ENCODE measurements around the gene PLXDC2.

The PLXDC2 gene

DNA sequence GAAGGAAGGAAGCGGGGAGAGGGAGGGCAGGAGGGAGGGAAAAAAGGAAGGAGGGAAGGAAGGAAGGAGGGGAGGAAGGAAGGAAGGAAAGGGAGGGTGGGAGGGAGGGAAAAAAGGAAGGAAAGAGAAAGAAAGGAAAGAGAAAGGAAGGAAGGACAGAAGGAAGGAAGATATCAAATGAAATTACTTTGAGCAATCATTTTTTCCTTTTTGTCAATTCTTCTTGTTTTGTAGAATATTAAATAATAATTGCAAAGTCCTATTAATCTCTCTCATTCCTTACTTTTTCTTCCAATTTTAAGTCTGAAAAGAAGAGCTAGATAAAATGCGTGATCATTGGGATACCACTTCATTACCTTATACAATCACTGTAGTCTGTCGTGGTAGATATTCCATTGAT, 117.5 kb downstream of the PLXDC2 start:
- in situ Hi-C loops (cut with HindIII; ENCODE audit: low sequenced_read_pairs) = no loop called here

DNA sequence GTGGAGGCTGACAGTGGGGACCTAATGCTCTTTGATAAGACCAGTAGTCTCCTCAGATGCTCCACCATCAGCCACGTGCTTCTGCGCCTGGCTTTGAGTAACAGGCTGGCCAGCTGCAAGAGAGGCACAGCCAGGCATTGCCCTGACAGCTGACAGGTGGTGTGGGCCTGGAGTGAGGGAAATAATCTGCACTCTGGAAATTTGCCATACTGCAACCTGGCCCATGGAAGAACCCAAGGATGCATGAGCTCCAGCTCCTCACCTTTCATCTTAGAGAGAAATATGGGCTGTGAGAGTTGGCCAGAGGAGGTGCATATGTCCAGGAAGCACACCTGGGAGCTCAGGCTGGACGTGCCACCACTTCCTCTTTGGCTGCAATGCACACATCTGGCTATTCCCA, 118.9 kb downstream of the PLXDC2 start:
- in situ Hi-C loops (cut with HindIII; ENCODE audit: low sequenced_read_pairs) = no loop called here

DNA sequence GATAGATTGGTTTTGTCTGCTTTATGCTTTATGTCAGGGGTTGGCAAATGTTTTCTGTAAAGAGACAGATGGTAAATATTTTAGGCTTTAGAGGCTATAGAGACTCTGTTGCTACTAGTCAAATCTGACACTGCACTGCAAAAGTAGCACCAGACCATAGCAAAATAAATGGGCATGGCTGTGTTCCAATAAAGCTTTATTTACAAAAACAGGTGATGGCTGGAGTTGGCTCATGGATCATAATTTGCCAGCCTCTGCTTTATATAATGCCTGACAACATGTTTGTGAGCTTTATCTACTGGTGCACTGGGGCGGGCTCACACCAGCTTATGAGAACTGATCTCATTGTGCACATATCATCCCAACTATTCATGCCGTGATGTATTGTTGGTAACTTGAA, 120.1 kb downstream of the PLXDC2 start:
- in situ Hi-C loops (cut with HindIII; ENCODE audit: low sequenced_read_pairs) = no loop called here

DNA sequence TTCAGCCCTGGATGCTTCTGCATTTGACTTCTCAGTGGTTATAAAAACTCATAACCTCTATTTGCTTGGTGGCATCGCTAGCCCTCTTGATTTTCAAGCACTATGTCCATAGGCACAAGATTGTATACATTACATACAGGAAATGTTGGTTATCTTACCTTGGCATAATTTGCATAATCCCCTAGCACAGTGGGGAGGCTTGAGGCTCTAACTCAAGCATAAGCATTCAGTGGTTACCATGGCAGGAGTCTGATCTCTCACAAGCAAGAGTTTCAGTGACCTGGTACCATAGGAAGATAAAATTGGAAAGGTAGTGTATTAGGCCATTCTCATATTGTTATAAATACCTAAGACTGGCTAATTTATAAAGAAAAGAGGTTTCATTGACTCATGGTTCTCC, 121.8 kb downstream of the PLXDC2 start:
- in situ Hi-C loops (cut with HindIII; ENCODE audit: low sequenced_read_pairs) = no loop called here

DNA sequence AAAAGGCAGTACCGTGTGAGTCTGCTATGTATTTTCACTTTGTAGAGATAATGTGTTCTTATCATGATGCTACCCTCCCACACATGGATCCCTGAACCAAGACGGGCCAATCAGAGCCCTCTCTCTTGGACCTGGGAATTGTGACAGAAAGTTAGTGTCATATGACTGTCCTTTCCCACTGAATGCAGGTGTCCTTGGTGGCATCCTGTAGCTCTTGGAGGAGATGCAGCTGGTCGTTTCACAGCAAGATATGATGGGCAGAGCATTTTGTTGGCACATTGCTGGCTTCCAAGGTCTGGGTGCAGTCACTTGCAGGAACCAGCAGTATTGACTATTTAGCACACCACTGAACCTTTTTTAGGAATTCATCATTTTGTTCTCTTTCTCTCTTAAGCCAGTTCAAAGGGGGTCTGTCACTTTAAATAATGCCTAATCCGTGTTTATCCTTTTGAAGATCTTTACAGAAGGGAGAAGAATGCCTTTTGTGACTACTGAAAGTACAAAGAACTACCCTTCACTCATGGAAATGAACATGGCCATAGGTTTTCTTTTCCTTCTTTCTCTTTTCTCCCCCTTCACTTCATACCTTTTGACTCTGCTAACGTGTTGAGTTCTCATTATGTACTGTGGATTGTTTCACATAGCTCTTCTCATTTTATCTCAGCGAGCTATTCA, 125.1 kb downstream of the PLXDC2 start:
- in situ Hi-C loops (cut with HindIII; ENCODE audit: low sequenced_read_pairs) = no loop called here

DNA sequence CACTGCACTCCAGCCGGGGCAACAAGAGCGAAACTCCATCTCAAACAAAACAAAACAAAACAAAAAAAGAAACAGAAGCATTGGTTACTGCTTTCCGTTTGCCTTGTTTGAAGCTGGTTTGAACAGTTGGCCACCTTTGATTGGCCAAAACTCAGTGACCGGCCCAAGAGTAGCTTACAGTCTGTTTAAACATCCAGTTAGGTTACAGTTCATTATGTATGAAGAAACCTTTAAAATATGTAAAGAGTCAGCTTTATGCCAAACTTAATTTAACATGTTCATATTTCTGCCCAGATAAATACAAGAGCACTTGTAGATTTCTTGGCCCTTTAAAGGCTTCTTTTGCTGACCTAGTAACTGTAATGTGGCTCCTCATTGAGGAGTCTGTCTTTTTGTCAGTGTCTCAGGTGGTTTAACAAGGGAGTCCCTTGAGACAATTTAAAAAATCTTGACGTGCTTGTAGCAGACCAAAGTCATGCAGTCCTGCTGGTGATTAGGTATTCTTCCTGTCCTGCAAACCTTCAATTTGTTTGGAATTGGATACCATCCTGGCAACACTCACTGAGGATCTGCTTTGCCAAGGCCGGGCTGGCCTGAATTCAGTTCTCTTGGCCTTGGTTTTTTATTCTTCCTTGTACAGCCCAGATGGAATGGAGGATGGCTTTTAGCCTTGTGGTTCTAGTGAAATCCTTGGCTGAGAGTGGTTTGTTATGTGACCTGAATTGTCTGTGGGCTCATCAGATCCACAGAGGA, 128.9 kb downstream of the PLXDC2 start:
- in situ Hi-C loops (cut with HindIII; ENCODE audit: low sequenced_read_pairs) = no loop called here

DNA sequence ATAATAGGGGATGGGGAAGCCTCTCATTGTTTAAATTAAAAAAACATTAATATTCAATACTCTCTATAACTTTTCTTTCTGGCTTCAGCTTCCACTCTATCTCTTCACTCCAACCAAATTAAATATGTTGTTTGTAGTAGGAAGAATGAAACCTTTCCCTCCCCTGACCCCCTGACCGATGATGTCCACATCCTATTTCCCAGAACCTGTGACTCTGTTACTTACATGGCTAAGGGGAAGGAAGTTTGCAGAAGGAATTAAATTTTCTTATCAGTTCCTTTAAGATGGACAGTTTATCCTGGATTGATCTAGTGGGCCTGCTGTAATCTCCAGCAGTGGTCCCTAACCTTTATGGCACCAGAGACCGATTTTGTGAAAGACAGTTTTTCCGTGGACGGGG, 130.0 kb downstream of the PLXDC2 start:
- in situ Hi-C loops (cut with HindIII; ENCODE audit: low sequenced_read_pairs) = no loop called here

DNA sequence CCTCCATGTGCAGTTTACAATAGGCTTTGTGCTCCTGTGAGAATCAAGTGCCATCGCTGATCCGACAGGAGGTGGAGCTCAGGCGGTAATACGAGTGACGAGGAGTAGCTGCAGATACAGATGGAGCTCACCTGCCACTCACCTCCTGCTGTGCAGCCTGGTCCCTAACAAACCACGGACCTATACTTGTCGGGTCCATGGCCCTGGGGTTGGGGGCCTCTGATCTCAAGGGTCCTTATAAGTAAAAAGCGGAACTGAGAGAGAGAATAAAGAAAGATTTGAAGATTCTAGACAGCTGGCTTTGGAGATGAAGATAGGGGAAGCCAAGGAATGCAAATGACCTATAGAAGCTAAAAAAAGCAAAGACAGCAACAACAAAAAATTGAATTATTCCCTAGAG, 130.6 kb downstream of the PLXDC2 start:
- in situ Hi-C loops (cut with HindIII; ENCODE audit: low sequenced_read_pairs) = no loop called here

DNA sequence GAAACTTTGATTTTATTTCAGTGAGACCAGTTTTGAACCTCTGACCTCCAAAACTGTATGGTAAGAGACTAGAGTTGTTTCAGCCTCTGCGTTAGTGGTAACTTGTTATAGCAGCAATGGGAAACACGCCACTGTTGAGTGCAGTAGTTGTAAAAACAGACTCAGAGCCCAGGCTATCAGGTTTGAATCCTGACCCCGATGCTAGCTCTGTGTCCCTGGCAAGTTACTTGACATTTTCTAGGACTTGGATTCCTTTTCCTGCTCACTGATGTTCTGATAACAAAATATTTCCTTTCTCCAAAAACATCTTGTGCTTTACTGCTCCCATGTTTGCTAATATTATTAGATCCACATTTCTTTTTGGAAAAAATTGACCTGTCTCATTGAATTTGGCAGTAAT, 131.0 kb downstream of the PLXDC2 start:
- in situ Hi-C loops (cut with HindIII; ENCODE audit: low sequenced_read_pairs) = no loop called here

DNA sequence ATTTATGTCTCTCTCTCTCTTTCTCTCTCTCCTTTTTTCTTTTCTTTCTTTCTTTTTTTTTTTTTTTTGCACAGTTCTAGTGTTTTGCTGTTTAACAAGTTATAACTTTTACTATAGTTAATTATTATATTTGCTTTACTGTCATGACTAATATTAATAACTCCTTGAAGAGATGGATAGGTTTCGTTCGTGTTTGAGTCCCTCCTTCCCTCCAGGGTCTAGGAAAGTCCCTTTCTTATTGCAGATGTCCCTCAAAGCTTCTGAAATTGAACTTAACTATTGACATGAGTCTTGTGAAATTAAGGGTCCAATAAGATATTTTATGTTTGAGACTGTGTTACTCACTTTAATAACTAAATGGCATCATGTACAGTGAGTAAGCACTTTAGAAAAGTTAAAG, 131.4 kb downstream of the PLXDC2 start:
- in situ Hi-C loops (cut with HindIII; ENCODE audit: low sequenced_read_pairs) = no loop called here

DNA sequence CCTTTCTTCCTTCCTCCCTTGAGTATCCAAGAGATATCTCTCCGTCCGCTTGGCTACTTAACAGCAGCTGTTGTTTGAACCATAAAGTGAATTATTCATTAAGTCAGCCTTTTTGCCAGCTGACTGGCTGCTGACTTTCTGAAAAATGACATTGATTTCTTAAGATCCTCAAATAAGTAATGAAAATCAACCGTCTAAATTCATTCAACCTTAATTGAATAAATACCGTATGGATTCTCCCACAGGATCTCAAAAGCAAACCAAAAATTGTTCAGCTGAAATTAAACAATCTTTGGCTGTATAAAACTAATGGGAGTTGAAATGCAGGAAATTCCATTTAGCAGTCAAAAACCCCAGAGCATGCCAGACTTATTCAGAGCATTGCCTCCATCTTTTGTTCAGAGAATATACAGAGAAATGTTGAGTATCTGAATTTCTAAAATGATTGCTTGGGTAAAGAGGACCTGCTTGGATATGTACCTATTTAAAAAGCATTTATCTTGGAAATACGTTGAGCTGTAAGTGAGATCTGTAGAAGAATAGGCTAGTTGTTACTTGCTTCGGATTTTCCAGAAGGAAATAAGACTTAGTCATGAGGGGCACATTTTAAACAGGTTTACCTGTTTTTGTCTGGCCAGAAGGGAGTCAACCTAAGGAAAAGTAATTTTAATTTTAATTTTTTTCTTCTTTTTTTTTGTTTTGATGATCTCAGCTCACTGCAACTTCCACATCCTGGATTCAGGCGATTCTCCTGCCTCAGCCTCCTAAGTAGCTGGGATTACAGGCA, 136.2 kb downstream of the PLXDC2 start:
- in situ Hi-C loops (cut with HindIII; ENCODE audit: low sequenced_read_pairs) = no loop called here

DNA sequence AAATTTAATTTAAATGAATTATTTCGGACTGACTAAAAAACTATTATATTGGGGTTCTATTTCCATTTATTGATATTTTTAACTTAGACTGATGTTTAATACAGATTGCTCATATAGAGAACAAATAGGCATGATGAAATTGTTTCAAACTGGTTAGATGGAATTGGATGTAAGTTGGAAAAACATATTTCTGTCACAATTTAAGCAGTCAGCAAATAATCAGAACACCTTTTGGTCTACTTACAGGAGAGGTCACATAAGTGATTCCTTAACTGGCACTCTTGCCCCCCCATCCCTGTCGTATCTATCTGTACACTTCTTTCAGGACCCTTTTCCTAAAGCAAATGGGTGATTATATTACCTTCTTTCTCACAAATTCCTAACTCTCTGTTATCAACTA, 138.4 kb downstream of the PLXDC2 start:
- in situ Hi-C loops (cut with HindIII; ENCODE audit: low sequenced_read_pairs) = no loop called here

DNA sequence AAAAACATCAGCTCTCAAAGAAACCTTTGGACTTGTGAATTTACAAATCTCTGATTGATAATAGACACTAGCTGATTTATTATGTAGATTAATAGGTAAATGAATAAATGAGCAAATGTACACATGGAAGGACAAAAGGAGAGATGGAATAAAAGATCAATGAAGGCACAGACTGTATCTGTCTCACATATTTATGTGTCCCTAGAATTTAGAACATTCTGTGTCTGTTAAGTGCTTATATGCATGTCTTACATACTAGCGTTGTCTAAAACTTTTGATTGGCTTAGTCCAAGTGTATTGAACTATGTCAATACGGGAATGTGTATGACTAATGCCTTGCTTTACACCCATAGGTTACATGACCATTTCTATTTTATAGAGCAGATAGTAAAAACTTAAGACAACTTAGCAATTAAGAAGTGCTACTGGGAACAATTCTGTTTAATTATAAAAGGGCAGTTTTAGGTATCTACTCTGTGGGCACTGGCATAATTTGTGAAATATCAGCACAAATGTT, 140.3 kb downstream of the PLXDC2 start:
- in situ Hi-C loops (cut with HindIII; ENCODE audit: low sequenced_read_pairs) = no loop called here

DNA sequence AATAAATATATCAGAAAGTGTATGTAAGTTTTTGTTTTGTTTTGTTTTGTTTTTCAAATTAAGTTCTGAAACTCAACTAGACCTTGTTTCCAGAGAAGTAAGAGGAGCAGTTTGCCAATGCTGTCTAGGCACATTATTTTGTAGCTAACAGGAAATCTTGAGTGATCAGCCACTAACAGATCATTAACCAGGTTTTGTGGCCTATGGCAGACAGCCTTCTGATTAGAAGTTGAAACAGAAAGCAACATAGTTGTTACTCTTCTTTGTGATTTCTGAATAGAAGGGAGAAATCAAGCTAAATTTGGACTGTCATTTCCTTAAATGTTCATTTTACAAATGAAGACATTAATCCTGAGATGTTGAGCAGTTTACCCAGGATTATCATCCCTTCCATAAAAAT, 142.6 kb downstream of the PLXDC2 start:
- in situ Hi-C loops (cut with HindIII; ENCODE audit: low sequenced_read_pairs) = no loop called here

DNA sequence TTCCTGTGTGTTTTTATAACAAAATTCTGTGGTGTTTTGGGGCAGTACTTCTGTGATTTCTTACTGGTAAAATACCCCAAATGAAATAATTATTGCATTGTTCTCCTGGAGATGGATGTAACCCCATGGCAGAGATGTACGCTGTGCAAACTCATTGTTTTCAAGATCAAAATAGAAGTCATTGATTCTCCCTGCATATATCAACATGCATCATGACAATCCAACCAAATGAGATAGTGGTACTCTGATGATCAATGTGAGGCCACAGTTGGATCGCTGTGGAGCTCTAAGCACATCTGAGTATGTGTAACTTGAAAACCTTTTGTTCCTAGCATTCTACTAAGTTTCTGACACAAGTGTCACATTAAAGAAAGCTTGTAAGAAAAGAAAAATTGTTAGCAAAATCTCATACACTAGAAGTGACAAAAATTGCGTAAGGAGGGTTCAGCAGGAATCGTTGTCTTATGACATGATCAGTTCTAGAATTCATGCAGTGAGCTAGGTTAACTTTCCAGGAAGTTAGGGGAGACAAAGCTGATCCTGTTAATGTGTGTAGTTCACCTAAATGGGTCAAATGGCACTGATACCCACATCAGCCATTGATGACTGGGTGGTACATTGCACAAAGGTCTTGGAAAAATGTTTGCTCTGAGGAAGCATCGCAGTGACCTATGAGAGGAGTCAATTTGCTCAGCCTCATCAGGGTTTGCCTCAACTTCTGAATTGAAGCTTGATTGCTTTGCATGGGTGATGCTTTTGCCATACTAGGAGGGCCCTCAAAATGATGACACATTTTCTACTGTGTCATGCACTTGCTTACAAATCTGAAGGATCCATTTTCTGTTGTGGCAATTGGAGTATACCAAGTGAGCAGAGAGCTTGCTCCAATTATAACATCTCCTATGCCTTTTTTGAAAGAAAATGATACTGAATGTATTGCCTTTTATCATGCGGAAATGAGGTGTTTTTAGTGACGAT, 145.1 kb downstream of the PLXDC2 start:
- in situ Hi-C loops (cut with HindIII; ENCODE audit: low sequenced_read_pairs) = no loop called here

DNA sequence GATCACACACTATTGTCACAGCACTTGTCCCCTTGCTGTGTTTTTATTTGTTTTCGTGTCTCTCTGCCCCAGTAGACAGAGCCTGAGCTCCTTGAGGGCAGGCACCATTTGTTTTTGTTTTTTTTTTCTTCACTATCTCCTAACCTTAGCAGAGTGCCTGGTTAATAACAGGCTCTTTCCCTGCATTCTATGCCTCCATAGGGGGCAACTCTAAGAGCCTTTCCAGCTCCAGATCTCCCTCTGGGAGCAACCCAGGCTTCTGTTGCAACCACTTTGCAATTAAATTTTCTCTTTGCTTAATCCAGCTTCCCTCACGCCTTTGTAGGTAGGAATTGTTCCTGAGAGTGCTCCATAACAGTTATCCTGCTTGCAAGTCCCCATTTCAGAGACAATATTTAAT, 148.4 kb downstream of the PLXDC2 start:
- in situ Hi-C loops (cut with HindIII; ENCODE audit: low sequenced_read_pairs) = no loop called here

DNA sequence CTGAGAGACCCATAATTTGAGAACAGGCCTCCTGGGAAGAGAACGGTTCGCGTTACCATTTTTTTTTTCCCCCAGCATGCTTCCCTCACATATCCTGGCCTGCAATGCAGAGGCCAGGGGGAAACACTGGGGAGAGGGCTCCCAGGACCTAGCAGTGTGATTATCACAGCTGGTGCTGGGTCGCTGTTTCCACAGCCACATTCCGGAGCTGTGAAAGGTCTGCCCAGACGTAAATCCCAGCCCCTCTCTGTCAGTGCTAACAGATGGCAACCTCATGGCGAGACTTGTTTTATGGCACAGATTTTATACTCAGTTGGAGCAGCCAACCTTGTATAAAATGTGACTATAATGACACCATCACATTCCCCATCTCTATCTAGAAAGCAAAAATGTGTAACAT, 150.5 kb downstream of the PLXDC2 start:
- in situ Hi-C loops (cut with HindIII; ENCODE audit: low sequenced_read_pairs) = no loop called here

DNA sequence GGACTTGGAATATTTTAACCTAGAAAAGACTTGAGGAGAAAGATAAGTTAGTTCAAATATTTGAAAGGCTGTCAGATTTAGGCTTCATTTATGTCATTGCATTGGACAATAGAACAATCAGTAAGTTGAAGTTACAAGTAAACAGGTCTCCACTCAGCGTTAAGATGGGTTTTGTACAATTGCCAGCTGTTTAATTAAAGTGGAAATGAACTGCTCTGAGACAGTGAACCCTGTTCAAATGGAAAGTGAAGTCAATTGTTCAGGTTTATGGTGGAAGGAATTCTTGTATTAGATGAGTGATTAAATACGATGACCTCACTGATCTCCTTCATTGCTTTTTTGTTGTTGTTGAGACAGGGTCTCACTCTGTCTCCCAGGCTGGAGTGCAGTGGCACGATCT, 151.7 kb downstream of the PLXDC2 start:
- in situ Hi-C loops (cut with HindIII; ENCODE audit: low sequenced_read_pairs) = no loop called here

DNA sequence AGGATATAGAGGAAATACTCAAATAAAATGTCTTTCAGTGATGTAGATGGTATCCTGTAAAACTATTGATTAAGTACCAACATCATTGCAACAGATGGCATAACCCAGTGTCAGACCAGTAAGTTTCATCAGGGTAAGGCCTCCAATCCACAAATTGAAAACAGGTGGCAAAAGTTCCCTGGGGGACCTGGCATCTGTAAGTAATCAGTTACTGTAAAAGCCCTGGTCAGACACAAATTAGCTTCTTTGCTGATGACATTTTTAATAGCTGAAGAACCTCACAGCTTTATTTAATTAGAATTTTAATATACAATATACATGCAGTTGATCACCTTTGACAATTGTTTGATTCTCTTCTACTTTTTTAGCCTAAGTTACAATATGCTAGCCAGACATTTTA, 152.5 kb downstream of the PLXDC2 start:
- in situ Hi-C loops (cut with HindIII; ENCODE audit: low sequenced_read_pairs) = no loop called here

DNA sequence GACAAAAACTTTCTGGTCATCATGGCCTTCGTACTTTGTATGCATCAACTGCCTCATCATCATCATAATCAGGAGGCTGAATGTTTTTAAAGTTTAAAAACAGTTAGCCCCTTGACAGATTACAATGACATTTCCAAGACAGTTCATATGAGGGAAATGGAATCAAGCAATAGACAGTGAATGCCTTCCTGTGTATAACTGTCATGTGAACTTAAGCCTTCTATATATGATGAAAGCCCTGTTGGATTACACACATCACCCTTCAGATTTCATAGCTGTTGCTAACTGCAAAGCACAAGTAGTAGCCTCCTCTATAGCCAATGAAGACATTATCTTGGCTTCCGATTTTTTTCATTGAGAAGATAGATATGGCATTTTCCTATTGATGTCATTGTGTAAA, 154.0 kb downstream of the PLXDC2 start:
- in situ Hi-C loops (cut with HindIII; ENCODE audit: low sequenced_read_pairs) = no loop called here

DNA sequence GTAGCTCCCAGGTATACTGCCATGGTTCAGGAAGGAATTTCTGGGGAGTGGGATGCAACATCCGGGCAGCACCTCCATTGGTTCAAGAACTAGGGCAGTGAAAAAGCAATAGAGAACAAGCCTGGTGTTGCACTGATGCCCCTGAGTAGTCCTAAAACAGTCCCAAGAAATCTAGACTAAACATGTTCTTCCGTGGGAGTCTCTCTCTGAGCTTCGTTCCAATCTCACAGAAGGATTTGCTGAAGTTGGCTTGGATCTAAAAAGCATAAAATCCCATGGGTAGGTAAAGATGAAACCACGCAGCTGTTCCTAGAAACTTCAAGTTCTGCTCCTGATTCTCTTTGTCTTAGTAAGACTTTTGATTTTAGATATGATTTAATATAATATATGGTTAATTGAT, 154.5 kb downstream of the PLXDC2 start:
- in situ Hi-C loops (cut with HindIII; ENCODE audit: low sequenced_read_pairs) = no loop called here
